Measurements from ENCODE around the gene RNF20.

GRCh38 chr9:101543098-101543735, 9.6 kb downstream of the RNF20 start:
- TF ChIP-seq CTCF (CRISPR knock-in tag; IDR thresholded peaks at IDR 0.05) (no peak), STAT6 (CRISPR knock-in tag; IDR thresholded peaks at IDR 0.05; ENCODE audit: borderline replicate concordance) (no peak), REST (IDR thresholded peaks at IDR 0.05; ENCODE audit: borderline replicate concordance in 1 of 2, low read depth in 1 of 2, low read length in 2 of 2) (no peak), MXD1 (CRISPR knock-in tag; IDR thresholded peaks at IDR 0.05) (no peak), PREB (CRISPR knock-in tag; IDR thresholded peaks at IDR 0.05) (no peak)

All from HepG2 (cell line).